Activated CD8-positive, alpha-beta memory T cell treated with anti-CD3 and anti-CD28 coated beads for 1 hour (primary cell): ENCODE measurements around the gene EPN1.
"Not testable (repeated sequence)": the region's sequence is repeated elsewhere in the genome, so short reads cannot be mapped to it uniquely, and the experiment has no call there.

Experiments
- DNase-seq, 2 donors: peaks; one replicate each; pipeline ENCODE4 v3.0.0-alpha.2; 2020; ENCODE audit warnings: low read depth in 1 of 2; ENCODE audit errors: extremely low read depth in 1 of 2

EPN1 gene

GRCh38 chr19:55717879-55718711, 43.1 kb downstream of the EPN1 start:
- DNase-seq = not testable (repeated sequence)

- no peak for DNase-seq
Observed at GRCh38 chr19:55720214-55720746, 45.3 kb downstream of the EPN1 start.

DNA sequence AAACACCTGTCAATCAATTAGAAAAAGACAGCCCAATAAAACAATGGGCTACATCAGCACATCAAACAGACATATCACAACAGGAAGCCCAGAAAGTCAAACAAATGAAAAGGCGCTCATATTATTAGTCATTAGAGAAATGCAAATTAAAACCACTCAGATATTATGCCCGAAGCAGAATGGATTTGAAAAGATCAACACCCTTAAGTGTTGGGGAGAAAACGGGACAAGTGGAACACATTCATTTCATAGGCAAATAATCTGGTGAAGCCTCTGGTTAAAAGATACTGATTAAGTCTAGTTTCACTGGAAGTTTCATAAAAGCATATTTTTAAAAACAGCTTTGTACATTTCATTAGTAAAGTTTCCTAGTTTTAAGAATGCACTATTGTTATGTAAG, 45.8 kb downstream of the EPN1 start:
- DNase-seq = no peak

GRCh38 chr19:55723491-55723890, 48.5 kb downstream of the EPN1 start:
- no peak for DNase-seq

GRCh38 chr19:55730378-55730777, 55.4 kb downstream of the EPN1 start:
- DNase-seq = not testable (repeated sequence)

- no peak for DNase-seq
Observed at GRCh38 chr19:55738302-55738701, 63.3 kb downstream of the EPN1 start, which contains the start of gene NLRP9. NLRP9 (minus strand) TSS chr19:55738402; CDS start chr19:55738374, 28 bp downstream.

DNA sequence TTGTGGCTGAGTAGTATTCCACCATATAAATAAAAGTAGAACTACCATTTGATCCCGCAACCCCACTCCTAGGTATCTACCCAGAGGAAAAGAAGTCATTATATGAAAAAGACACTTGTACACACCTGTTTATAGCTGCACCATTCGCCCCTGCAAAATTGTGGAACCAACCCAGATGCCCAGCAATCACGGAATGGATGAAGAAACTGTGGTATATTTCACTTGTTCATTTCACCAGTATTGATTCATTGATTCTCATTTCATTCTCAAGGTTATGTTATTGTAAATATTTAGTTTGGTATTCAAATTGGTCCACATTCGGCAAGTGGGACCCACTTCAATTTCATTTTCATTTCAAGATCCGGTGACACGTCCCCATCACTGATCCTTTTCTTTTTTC, 75.7 kb downstream of the EPN1 start:
- DNase-seq = no peak

DNA sequence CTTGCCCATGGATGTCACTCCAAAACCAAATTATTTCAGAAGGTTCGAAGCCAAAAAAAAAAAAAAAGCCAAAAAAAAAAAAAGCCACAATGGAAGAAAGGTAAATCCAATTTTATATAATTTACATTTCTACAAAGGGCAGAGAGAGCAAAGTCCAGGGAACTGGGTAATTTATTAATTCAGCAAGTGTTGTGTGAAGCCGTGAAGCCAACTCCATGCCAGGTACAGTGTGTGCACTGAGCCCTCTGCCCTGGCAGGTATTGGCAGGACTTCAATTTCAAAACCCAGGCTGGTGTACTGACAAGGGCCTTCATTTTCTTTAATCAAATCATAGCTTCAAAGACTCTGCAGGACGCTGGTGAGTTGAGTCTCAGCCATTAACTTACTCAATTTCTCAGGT, 78.4 kb downstream of the EPN1 start:
- no peak for DNase-seq

- DNase-seq = not testable (repeated sequence)
Observed at GRCh38 chr19:55756808-55757207, 81.8 kb downstream of the EPN1 start.

GRCh38 chr19:55758797-55759196, 83.8 kb downstream of the EPN1 start, which contains the start of gene RFPL4A:
RFPL4A (plus strand) TSS chr19:55759097; CDS start chr19:55761801, 2,704 bp downstream.
- DNase-seq = not testable (repeated sequence)
